22Rv1 (cell line): ENCODE data around the gene SLC25A38.

Source experiments
- ZFX ChIP-seq: fragments of 450-650 bp; IDR thresholded peaks from 2 replicates; pipeline ENCODE4 v1.6.1; 2017; ENCODE audit warnings: antibody characterized with exemption, borderline replicate concordance
- TF ChIP-seq, protein P1 (sequence below): fragments of 450-650 bp; IDR thresholded peaks from 2 replicates; pipeline ENCODE4 v1.5.1; 2017; ENCODE audit warnings: mild to moderate bottlenecking

DNA sequence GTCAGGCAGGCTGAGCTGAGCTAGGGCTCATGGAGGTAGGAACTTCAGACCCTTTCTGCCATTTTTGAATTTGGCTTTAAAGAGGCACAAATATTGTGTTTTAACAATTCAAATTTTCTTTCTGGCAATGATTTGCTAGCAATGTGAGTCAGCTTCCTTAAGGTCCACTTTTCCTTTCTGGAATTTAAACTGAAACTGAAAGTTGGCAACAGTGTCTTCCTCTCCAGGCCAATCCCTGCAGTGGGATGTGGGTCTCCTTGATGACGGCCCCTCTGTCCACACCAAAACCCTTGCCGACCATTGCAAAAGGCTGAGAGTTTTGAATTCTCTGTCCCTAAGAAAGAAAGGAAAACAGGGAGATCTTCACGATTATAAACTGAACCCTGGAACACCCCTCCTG, 50.5 kb downstream of the SLC25A38 start:
- TF ChIP-seq, protein P1, sequence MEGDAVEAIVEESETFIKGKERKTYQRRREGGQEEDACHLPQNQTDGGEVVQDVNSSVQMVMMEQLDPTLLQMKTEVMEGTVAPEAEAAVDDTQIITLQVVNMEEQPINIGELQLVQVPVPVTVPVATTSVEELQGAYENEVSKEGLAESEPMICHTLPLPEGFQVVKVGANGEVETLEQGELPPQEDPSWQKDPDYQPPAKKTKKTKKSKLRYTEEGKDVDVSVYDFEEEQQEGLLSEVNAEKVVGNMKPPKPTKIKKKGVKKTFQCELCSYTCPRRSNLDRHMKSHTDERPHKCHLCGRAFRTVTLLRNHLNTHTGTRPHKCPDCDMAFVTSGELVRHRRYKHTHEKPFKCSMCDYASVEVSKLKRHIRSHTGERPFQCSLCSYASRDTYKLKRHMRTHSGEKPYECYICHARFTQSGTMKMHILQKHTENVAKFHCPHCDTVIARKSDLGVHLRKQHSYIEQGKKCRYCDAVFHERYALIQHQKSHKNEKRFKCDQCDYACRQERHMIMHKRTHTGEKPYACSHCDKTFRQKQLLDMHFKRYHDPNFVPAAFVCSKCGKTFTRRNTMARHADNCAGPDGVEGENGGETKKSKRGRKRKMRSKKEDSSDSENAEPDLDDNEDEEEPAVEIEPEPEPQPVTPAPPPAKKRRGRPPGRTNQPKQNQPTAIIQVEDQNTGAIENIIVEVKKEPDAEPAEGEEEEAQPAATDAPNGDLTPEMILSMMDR, result no peak
- no peak for TF ChIP-seq ZFX
